GM19043 (cell line): ENCODE measurements around the gene VWCE.
A peak's percentile ranks its signal among the peaks of the same experiment; 100 is the strongest.

ENCODE experiments used
- ATAC-seq: cut with Tn5 transposase; IDR thresholded peaks from one replicate; pipeline ENCODE4 v1.9.1; 2021; ENCODE audit warnings: low read depth; ENCODE audit not compliant: unreplicated experiment

VWCE gene

GRCh38 chr11:61294717-61295595 is at the start of gene VWCE:
VWCE (minus strand) TSS chr11:61295316; CDS start chr11:61295037, 279 bp downstream.
- ATAC-seq = peak; percentile 72

GRCh38 chr11:61343792-61344745 is 49.0 kb upstream of the VWCE start:
- ATAC-seq = no peak

GRCh38 chr11:61342207-61342803 is 47.2 kb upstream of the VWCE start:
- ATAC-seq = no peak

- ATAC-seq = no peak
Observed at GRCh38 chr11:61341706-61342105, 46.6 kb upstream of the VWCE start.

GRCh38 chr11:61340979-61341378 is 45.9 kb upstream of the VWCE start:
- no peak for ATAC-seq

- ATAC-seq = no peak
Observed at GRCh38 chr11:61339490-61339878, 44.4 kb upstream of the VWCE start.

- ATAC-seq = no peak
Observed at GRCh38 chr11:61338783-61339489, 43.8 kb upstream of the VWCE start.

GRCh38 chr11:61337706-61338470 is 42.8 kb upstream of the VWCE start:
- no peak for ATAC-seq

GRCh38 chr11:61336171-61336935 is 41.2 kb upstream of the VWCE start:
- ATAC-seq = peak; percentile 52

GRCh38 chr11:61335355-61335710 is 40.2 kb upstream of the VWCE start:
- ATAC-seq = no peak

GRCh38 chr11:61334434-61335354 is 39.6 kb upstream of the VWCE start:
- ATAC-seq = no peak

GRCh38 chr11:61333550-61334433 is 38.7 kb upstream of the VWCE start:
- no peak for ATAC-seq

GRCh38 chr11:61332797-61333549 is 37.9 kb upstream of the VWCE start, which contains the start of the genes DDB1 and TKFC:
DDB1 (minus strand) TSS chr11:61333105; CDS start chr11:61332968, 137 bp downstream.
TKFC (plus strand) TSS chr11:61333228; CDS start chr11:61334729, 1,501 bp downstream.
- ATAC-seq = peak; percentile 83

- ATAC-seq = no peak
Observed at GRCh38 chr11:61332281-61332796, 37.2 kb upstream of the VWCE start.

- no peak for ATAC-seq
Observed at GRCh38 chr11:61331651-61332050, 36.5 kb upstream of the VWCE start.

- no peak for ATAC-seq
Observed at GRCh38 chr11:61329871-61330270, 34.8 kb upstream of the VWCE start.
